Body of pancreas (tissue), 4 donors: ENCODE results near the gene GPT2. TPM values are rescaled to one million over a fixed set of nuclear protein-coding genes. Genes with fewer than 3 reads are reported as not detected.
A peak's percentile ranks its signal among the peaks of the same experiment; 100 is the strongest.
"Not testable (repeated sequence)": the region's sequence is repeated elsewhere in the genome, so short reads cannot be mapped to it uniquely, and the experiment has no call there.

ENCODE experiments used
- ATAC-seq: fragments of 150-250 bp; one replicate; pipeline ENCODE4 v1.9.1; 2016
- DNase-seq, 4 donors: peaks; one replicate each; pipeline ENCODE4 v3.0.0-alpha.2; 2019
- H3K27ac ChIP-seq, 4 donors: fragments of 200-600 bp; sonication (generic); 1 replicate in 3 of 4; 2 replicates in 1 of 4; pipeline versions ENCODE4 v1.5.1 to v1.6.1; 2016 to 2019; ENCODE audit warnings: mild to moderate bottlenecking in 1 of 4, mixed read lengths in 1 of 4, moderate library complexity in 1 of 4
- H3K27me3 ChIP-seq, 2 donors: fragments of 200-600 bp; sonication (generic); one replicate each; pipeline ENCODE4 v1.6.0; 2016; ENCODE audit warnings: mild to moderate bottlenecking in 1 of 2
- H3K36me3 ChIP-seq, 2 donors: fragments of 200-600 bp; sonication (generic); replicated peaks in 1 of 2; 2 replicates each; pipeline ENCODE4 v1.5.1; 2016; ENCODE audit warnings: low read depth in 2 of 2; ENCODE audit not compliant: insufficient read depth in 1 of 2
- H3K4me1 ChIP-seq: fragments of 200-600 bp; sonication (generic); one replicate; pipeline ENCODE4 v1.6.0; 2016
- H3K4me3 ChIP-seq, 2 donors: fragments of 200-600 bp; sonication (generic); 1 replicate in 1 of 2; 2 replicates in 1 of 2; pipeline ENCODE4 v1.5.1; 2016 to 2019
- H3K9me3 ChIP-seq, 3 donors: fragments of 200-600 bp; sonication (generic); 1 replicate in 2 of 3; 2 replicates in 1 of 3; pipeline ENCODE4 v1.5.1; 2016
- CTCF ChIP-seq, 7 experiments: fragments of 450-650 bp in 4 of 7; fragments of 200-600 bp in 3 of 7; sonication (generic) in 3 of 7; IDR thresholded peaks; one replicate each; pipeline ENCODE4 v1.5.1; 2016 to 2019; ENCODE audit warnings: antibody characterized with exemption in 7 of 7
- POLR2A ChIP-seq, 3 donors: fragments of 450-650 bp; IDR thresholded peaks; one replicate each; pipeline ENCODE4 v1.6.1; 2016; ENCODE audit warnings: antibody characterized with exemption in 3 of 3, mild to moderate bottlenecking in 2 of 3
- WGBS, 2 donors: methylation state at CpG; one replicate each; pipeline ENCODE4 v1.1.5; 2017; 5-methylcytosine and 5-hydroxymethylcytosine counted together
- intact Hi-C: fragments of 100-400 bp; cut with DNase I; formaldehyde crosslinking; loops from one replicate; pipeline ENCODE4 v1.15.1; 2023
- total RNA-seq, 2 donors: library from RNA; depleted of rRNA; stranded (reverse); fragments of >200 nt; gene quantifications; one replicate each; pipeline ENCODE4 v1.1.0, GENCODE V29; 2016

Gene GPT2
- total RNA-seq, 2 donors from 2014 or later = 52.1 to 83.1 TPM

GRCh38 chr16:46862555-46863447 lies 21.4 kb upstream of the GPT2 start:
- DNase-seq = no peak
- Histone ChIP-seq H3K9me3 (no peaks in the 10 kb centered on the region), H3K27ac (no peak overlapping the region), H3K4me1 (peaks cover 20% of the 10 kb centered on the region), H3K27me3 (no peaks in the 10 kb centered on the region), H3K36me3 (no peaks in the 10 kb centered on the region), H3K4me3 (no peak overlapping the region)
- intact Hi-C loops = no loop called here
- peak; percentile 45 for ATAC-seq
- 67 to 73% methylated on average over 11 to 16 of the region's 16 CpGs for WGBS, 2 donors
- TF ChIP-seq POLR2A (IDR thresholded peaks at IDR 0.05) (no peak), CTCF (IDR thresholded peaks at IDR 0.05) (no peak)

- TF ChIP-seq CTCF (IDR thresholded peaks at IDR 0.05) (no peak), POLR2A (IDR thresholded peaks at IDR 0.05) (no peak)
- intact Hi-C loops = no loop called here
- no peak overlapping the region for H3K4me3 ChIP-seq
- H3K36me3 ChIP-seq = no peaks in the 10 kb centered on the region
- WGBS, 2 donors = 76 to 93% methylated on average over 1 of the region's 1 CpG
- DNase-seq = no peak
- H3K9me3 ChIP-seq = no peaks in the 10 kb centered on the region
- no peak overlapping the region for H3K27ac ChIP-seq
- H3K4me1 ChIP-seq = peaks cover 19% of the 10 kb centered on the region
- no peak for ATAC-seq
- H3K27me3 ChIP-seq = no peaks in the 10 kb centered on the region
Measured at GRCh38 chr16:46866286-46866685, 17.9 kb upstream of the GPT2 start.

GRCh38 chr16:46867486-46867885 lies 16.7 kb upstream of the GPT2 start:
- peaks cover 19% of the 10 kb centered on the region for H3K4me1 ChIP-seq
- intact Hi-C loops = not testable (repeated sequence)

GRCh38 chr16:46868891-46869290 lies 15.3 kb upstream of the GPT2 start:
- ATAC-seq, H3K27me3 ChIP-seq, H3K36me3 ChIP-seq, H3K4me1 ChIP-seq, intact Hi-C loops, H3K9me3 ChIP-seq, H3K27ac ChIP-seq, H3K4me3 ChIP-seq, DNase-seq: not testable (repeated sequence)
- 51 to 67% methylated on average over 2 of the region's 2 CpGs for WGBS, 2 donors

More at GRCh38 chr16:46867486-46867885, 16.7 kb upstream of the GPT2 start:
- not testable (repeated sequence) for H3K4me3 ChIP-seq, H3K27ac ChIP-seq, H3K27me3 ChIP-seq, DNase-seq, H3K9me3 ChIP-seq, ATAC-seq, H3K36me3 ChIP-seq
- WGBS, 2 donors = 92 to 100% methylated on average over 2 of the region's 2 CpGs

GRCh38 chr16:46871597-46871996 lies 12.6 kb upstream of the GPT2 start:
- Histone ChIP-seq H3K27ac (no peak overlapping the region), H3K4me3 (no peak overlapping the region), H3K9me3 (no peaks in the 10 kb centered on the region), H3K36me3 (no peaks in the 10 kb centered on the region), H3K27me3 (no peaks in the 10 kb centered on the region), H3K4me1 (peaks cover 17% of the 10 kb centered on the region)
- intact Hi-C loops = no loop called here
- ATAC-seq = no peak
- TF ChIP-seq POLR2A (IDR thresholded peaks at IDR 0.05) (no peak), CTCF (IDR thresholded peaks at IDR 0.05) (no peak)
- no peak for DNase-seq
- 81 to 84% methylated on average over 8 of the region's 8 CpGs for WGBS, 2 donors

- 87 to 98% methylated on average over 3 of the region's 3 CpGs for WGBS, 2 donors
- H3K4me1 ChIP-seq = peaks cover 30% of the 10 kb centered on the region
- DNase-seq (no peak), ATAC-seq (no peak)
- TF ChIP-seq CTCF (IDR thresholded peaks at IDR 0.05) (no peak), POLR2A (IDR thresholded peaks at IDR 0.05) (no peak)
- no peaks in the 10 kb centered on the region for H3K36me3 ChIP-seq
- no peak overlapping the region for H3K4me3 ChIP-seq
- intact Hi-C loops = no loop called here
- H3K27ac ChIP-seq = no peak overlapping the region
- H3K27me3 ChIP-seq = no peaks in the 10 kb centered on the region
- no peaks in the 10 kb centered on the region for H3K9me3 ChIP-seq
Measured at GRCh38 chr16:46873201-46873600, 11.0 kb upstream of the GPT2 start.
